Activated CD4-positive, alpha-beta T cell treated with anti-CD3 and anti-CD28 coated beads, Interleukin-2, amount 50 U/mL, for 4 hours (primary cell): ENCODE measurements around the gene GPRC5B.

Experiments
- DNase-seq, 2 experiments: peaks; one replicate each; pipeline ENCODE4 v3.0.0-alpha.2; 2020

Gene GPRC5B, protein sequence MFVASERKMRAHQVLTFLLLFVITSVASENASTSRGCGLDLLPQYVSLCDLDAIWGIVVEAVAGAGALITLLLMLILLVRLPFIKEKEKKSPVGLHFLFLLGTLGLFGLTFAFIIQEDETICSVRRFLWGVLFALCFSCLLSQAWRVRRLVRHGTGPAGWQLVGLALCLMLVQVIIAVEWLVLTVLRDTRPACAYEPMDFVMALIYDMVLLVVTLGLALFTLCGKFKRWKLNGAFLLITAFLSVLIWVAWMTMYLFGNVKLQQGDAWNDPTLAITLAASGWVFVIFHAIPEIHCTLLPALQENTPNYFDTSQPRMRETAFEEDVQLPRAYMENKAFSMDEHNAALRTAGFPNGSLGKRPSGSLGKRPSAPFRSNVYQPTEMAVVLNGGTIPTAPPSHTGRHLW

DNA sequence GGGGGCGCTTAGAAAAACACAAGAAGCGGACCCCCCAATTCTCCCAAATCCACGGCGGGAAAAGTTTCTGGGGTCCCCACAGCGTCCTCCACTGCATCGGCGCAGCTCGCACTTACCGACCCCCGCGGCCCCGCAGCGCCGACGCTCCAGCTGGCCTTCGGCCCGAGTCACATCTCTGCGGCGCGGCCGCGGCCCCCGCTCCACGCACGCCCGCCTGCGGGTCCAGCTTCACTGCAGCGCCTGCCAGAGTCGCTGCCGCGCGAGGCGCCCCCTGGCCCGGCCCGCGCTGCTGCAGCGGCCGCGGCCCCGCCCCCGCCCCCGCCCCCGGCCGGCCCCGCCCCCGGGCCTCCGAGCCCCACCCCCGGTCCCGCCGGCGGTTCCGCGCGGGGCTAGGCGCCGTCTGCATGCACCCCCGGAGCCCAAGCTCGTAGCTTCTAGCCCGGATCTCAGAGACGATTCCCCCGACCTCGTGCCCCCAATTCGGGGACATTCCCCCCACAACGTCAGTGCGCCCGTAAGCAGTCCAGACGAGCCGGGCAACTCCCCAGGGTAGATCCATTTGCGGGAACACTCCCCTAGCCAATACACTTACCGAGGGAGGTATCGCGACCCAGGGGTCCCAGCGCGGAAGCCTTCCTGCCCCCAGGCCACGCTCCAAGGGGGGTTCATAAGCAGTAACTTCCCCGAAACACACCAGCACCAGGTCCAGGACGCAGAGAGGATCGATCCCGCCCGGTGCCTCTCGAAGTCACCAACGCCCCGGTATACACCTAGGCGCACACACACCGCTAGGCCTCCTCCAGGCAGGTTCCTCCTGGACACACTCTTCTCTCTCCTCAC lies at the start of gene GPRC5B:
Gene GPRC5B, minus strand, starts transcription at position 238 of the 840 bp plus-strand sequence. CDS start 12,003 bp downstream, outside the sequence.
- peak; percentile 24 to 31 for DNase-seq

DNA sequence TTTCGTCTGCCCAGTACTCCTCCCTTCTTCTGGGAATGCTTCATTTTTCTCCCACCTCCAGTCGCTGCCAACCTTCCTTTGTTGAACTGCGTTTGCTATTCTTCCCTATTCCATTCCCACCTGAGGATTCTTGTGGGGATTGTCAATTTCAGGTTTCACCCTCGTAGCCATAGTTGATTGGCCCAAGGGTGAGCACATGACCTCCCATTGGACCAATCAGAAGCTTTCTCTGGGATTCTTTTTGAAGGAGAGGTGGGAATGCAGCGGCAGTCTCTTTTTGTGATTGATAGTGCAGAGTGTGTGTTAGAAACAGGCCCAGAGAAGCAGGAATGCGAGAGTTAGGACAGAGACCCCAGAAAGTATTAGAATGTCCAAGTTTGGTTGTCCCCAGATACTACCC lies 49.1 kb upstream of the GPRC5B start:
- DNase-seq: no peak

DNA sequence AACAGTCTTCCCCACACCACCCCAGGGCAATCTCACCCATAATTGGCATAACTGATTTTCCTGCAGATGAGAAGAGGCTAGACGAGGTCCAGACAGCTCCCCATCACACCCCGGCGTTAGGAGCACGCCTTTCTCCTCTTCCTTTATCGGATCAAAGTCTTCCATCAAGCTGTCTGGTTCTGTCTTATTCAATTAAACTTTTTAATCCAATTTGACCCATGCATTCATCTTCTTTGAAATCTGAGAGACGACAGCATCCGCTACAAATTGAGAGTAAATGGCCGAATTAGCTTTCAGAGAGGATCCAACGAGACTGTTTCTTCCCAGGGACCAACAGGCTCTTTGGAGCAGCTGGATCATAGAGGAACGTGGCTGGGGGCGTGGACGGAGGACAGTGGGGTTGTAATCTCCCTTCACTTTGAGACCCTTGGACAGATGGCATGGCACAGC lies 44.4 kb upstream of the GPRC5B start:
- DNase-seq: no peak

DNA sequence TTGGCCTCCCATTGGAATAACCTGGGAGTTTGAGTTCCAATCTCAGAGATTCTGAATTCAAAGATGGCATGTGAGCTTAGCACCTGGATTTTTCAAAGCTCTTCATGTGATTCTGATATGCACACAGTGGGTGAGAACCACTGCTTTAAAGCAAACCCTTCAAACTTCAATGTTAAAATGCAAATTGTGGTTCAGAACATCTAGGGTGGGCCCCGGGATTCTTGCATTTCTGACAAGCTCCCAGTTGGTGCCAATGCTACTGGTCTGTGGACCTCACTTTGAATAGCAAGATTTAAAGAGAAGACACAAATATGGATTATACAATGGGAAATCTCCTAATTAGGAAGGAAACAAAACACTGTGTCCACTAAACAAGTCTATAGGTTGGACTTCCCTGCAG lies 43.8 kb upstream of the GPRC5B start:
- no peak for DNase-seq

DNA sequence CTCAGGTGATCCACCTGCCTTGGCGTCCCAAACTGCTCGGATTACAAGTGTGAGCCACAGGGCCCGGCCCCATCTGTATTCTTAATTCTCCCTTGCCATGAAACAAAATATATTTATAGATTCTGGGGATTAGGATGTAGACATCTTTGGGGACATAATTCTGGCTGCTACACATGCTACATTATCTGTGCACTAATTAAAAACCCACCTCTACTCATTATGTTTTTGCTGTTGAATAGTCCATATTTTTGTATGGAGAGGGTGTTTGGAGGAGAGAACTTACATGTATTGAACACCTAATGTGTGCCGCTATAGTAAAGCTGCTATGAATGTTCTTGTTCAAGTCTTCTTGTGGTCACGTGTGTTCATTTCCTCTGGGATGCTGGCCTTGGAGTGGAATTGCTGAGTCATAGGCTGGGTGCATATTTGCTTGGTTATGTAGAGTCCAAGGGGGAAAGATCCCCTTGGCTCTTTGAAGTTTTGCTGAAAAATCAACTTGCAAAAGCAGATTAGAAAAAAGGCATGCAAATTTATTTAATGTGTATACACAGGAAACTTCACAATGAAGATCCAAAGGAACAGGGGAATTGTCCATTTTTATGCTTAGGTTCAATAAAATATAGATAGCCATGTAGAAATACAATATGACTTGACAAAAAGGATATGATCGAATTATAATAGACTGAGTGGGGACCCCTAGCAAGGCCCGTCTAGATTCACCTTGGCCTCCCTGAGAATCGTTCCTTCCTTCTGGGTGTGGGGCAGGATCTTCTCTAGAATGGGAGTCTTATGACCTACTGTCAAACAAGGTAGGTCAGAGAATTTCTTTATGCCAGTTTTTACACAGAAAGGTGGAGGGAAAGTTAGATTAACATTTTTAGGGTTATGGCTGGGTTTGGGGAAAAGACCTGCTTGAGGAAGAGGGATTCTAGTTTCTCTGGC lies 42.1 kb upstream of the GPRC5B start:
- no peak for DNase-seq

DNA sequence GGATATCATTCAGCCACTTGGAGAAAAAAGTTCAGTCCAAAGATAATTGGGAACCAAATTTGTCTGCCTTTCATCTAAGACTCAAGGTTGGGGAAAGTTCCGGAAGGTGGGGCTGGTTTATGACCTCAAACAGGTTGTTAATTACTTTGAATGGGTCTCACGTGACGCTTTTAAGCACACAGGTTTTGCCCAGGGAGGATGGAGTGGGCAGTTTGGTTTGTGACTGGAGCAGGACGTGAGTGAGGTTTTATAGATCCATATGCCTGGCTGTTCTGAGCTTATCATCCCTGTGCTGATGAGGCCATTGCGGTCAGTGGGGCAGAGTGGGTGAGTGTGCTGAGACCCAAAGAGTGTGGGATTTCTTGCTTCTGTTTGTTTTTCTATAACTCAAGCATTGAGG lies 38.7 kb upstream of the GPRC5B start:
- DNase-seq: no peak

DNA sequence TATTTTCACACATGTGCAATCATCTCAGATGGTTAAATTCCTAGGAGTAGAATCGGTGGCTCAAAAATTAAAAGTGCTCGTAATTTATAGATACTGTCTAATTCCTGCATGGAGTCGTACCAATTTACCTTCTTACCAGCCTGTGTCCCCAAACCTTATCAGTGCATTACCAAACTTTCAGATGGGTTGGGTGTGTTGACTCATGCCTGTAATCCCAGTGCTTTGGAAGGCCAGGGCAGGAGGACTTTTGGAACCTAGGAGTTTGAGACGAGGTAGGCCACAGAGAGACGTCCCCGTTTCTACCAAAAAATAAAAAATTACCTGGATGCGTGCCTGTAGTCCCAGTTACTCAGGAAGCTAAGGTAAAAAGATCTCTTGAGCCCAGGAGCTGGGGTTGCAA lies 34.5 kb upstream of the GPRC5B start:
- DNase-seq: no peak

DNA sequence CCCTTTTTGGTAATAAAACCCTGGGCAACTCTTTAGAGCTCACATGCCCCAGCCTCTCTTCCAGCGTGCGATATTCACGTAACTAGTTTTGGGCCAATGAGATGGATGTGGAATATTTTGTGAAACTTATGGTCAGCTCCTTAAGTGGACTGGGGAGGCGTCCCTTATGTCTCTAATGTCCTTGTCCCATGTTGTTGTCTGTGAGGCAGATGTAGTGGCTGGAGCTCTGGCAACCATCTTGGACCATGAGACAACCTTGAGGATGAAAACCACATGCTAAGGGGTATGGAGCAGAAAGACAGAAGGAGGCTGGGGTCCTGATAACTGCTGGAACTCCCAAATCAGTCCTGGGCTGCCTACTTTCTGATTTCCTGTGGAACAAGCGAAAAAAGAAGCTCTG lies 31.4 kb upstream of the GPRC5B start:
- DNase-seq: no peak

DNA sequence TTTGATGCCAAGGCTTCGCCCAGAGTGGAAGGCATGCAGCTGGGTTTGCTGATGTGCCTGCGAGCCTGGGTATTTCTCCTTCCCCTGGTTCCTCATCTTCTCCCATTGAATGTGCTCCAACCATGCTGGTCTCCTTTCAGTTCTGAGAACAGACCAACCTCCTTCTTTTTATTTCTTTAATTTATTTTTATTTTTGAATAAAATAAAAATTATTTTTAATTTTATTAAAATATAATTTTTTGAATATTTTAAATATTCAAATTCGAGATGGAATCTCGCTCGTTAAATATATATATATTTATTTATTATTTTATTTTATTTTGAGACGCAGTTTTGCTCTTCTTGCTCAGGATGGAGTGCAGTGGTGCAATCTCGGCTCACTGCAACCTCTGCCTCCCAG lies 30.2 kb upstream of the GPRC5B start:
- DNase-seq: no peak

DNA sequence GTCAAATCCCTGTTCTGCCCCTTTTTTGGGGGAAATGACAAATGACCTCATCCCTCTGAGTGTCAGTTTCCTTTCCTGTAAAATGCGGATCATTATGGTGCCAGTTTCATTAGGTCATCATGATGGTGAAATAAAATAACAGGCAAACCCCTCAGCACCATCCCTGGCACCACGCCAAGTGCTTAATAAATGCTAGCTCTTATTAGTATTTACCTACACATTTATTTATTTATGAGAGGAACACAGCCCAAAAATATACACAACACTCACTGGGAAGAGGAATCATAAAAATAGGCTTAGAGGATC lies 28.6 kb upstream of the GPRC5B start:
- DNase-seq: no peak

DNA sequence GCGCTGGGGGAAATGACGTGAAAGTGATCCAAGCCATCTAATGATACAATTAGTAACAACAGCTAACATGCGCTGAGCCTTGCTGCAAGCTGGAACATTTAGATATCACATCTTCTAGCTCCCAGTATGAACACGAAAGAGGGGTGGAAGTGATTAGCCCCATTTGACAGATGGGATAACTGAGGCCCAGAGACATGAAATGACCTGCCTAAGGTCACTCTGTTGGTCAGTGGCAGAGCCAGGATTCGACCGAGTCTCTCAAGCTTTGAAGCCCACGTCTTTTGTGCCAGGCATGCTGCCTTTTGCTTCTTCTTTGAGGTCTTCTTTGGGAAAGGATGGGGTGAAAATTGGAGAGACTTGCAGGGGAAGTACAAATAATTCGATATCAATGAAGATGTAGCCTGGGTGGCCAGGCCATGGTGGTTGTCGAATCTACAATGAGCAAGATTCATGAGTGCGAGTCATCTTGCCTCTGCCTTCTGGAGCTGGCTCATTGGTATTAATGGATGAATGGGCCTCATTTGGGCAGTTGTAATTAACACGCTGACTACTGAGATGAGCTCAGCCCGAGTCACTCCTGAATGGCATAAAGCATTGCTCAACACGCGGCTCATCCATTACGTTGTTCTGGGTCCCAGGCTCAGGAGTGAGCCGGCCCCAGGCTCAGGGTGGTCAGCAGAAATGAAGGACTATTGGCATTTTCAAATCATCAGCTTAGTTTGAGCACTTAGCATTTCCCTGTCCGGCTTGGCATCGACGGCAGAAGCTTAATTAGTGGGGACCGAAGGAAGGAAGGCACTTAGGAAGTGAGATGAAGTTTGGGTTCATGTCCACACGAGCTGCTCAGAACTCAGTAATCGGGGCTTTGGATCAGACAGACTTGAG lies 28.0 kb upstream of the GPRC5B start:
- DNase-seq: no peak

DNA sequence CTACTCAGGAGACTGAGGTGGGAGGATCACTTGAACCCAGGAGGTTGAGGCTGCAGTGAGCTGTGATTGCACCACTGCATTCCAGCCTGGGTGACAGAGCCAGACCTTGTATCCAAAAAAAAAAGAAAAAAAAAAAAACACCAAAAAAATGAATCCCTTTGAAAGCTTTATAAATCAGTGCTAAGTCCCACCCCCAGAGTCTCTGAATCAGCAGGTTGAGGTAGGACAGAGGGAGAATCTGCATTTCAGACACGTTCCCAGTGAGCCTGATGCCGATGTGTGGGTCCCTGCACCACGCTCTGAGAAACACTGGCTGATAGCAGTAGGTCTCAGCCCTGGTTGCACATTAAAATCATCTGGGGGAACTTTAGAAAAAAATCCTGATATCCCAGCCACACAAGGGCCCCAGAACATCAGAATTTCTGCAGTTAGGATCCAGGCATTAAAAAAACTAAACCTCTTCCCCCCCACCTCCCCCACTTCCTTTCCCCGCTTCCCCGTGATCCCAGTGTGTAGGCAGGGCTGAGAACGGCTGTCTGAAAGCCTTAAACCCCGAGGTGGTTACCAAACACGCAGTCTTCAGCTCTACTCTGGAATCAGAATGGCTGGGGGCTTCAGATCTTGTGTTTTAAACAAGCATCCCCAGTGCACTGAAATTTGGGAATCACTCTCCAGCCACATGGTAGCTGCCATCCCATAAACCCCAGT lies 27.3 kb upstream of the GPRC5B start:
- DNase-seq: no peak

DNA sequence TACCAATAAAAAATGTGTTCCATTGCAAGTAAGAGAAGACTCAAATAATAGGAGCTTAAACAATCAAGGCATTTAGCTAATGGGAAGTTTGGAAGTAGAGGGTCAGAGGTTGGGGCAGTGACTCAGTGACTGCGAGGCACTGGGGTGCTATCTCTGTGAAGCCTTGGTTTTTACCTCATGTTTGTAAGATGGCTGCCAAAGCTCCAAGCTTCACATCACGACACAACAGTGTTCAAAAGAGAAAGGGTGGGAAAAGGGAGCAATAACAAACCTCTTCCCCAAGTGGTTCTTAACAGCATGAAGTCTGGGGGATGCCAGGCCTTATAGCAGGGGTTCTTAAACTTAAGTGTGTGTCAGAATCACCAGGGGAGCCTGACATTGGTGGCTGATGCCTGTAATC lies 26.6 kb upstream of the GPRC5B start:
- no peak for DNase-seq

DNA sequence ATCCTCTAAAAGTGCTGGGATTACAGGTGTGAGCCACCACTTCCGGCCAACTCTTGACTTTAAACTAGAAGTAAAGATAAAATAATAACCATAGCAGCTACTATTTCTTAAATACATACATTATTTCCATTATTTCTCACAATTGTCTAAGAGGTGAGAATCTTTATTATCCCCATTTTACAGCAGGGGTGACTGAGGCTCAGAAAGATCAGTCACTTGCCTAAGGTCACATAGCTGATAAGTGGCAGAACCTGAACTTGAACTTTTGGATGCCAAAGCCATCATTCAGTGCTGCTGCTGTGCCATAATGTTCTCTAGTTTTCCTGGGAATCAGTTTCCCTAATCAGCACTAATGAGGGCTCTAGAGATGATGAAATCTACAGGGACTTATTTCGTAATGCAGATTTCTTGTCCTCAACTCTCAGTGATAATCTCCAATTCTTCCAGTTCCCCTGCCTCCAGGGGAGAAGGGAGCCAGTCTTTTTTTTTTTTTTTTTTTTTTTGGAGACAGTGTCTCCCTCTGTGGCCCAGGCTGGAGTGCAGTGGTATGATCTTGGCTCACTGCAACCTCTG lies 25.2 kb upstream of the GPRC5B start:
- no peak for DNase-seq

DNA sequence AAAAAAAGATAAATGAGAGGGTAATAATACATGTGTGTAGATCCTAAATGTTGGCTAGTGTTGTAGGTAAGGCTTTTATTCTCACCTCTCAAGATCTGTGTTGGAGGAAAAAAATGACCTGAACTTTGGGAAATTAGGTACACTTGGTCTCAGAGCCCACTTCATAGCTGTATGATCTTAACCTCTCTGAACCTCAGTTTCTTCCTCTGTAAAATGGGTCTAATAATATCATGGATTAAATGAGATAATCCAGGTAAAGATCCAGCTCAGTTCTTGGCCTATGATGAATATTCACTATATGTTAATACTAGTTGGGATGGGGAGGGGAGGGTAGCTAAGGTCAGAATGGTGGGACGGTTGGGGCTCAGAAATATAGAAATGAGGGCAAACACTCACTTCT lies 24.3 kb upstream of the GPRC5B start:
- no peak for DNase-seq

DNA sequence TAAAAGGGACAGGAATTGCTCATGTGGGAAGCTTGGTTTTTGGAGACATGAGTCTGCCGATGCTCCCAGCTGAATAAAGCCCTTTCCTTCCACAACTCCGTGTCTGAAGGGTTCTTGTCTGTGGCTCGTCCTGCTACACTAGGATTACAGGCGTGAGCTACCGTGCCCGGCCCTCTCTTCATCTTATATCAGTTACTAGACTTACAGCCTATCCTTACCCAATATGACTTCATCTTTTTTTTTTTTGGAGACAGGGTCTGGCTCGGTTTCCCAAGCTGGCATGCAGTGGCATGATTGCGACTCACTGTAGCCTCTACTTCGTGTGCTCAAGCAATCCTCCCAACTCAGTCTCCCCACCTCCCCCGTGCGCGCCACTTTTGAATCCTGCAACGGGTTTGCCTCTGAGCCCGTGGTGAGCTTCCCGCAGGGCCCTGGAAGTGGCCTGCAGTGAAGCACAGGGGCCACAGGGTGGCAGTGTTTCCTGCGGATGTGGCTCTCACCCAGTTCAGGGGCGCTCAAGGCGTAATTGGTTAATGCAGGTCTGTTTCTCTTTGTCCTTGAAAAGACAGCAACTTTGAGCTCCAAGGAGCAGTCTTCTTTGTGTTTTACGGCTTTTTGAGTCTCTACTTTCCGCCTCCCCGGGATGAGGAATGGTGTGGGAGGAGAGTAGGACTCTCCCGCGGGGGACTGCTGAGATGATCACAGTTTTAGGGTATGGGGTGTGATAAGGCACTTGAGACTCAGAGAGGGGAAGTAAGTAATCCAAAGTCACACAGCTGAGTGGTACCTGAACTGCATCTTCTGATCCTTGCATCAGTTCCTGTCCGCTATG lies 22.7 kb upstream of the GPRC5B start:
- DNase-seq: peak; percentile 54 to 59

DNA sequence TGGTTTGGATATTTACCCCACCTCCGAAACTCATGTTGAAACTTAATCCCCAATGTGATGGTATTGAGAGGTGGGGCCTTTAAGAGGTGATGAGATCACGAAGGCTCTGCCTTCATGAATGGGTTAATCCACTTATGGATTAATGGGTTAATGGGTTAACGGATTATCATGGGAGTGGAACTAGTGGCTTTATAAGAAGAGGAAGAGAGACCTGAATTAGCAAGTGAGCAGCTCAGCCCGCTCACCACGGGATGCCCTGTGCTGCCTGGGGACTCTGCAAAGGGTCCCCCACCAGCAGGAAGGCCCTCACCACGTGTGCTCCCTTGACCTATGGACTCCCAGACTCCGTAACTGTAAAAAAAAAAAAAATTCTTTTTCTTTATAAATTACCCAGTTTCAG lies 16.5 kb upstream of the GPRC5B start:
- no peak for DNase-seq

DNA sequence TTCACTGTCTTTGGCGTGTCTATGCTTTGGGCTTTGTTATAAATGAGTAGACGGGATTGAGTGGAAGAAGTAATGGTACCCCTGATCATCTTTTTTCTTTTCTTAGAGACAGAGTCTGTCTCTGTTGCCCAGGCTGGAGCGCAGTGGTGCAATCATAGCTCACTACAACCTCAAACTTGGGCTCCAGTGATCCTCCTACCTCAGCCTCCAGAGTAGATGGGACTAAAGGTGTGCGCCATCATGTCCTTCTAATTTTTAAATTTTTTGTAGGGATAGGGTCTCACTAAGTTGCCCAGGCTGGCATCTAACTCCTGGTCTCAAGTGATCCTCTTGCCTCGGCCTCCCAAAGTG lies 14.9 kb upstream of the GPRC5B start:
- no peak for DNase-seq

DNA sequence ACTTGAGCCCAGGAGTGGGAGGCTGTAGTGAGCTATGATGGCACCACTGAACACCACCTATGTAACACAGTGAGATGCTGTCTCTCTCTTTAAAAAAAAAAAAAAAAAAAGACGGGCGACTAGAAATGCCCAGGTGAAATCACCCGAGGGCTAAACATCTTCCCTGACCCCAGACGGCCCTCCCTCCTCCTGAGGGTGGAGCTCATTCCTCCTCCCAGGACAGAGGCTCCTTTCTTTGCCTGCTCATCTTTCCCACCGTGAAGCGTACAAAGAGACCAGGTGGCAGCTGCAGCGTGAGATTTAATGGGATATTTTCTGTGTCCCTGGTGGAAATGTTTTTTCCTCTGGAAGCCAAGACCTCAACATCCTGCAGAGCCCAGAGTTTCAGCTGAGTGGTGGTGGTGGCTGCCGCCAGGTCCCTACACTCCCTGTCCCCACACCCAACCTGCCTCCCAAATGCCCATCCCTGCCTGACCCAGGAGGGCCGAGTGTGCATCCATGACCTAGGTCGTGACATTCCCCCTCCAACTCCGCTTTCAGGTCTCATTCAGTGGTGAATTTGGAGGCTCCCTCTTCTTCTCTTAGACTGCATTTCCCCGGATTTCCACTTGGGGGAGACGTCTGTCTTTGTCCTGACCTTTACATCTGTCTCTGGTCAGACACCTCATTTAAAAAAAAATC lies 14.4 kb upstream of the GPRC5B start:
- peak in 1 of 2 experiments; percentile 22 for DNase-seq

DNA sequence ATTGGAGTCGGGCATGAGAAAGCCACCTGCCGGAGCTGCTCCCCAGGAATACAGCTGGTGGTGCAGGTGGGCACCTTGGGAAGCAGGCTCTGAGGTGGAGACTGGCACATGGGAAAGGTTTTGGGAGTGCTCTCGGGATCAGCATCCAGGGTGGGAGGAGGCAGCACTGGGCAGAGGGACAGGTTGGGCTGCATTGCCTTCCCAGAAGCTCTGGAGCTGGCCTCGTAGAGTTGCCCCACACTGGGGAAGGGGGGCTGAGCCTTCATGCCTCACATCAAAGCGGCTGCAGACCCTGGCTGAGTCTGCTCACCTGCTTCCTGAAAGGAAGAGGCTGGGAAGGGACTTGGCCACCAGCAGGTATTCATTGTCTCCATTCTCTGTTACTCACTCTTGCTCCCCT lies 13.5 kb upstream of the GPRC5B start:
- DNase-seq: no peak
